ENCODE data around the gene TMPRSS11E.
"Not testable (repeated sequence)": the region's sequence is repeated elsewhere in the genome, so short reads cannot be mapped to it uniquely, and the experiment has no call there.

Gene TMPRSS11E

GRCh38 chr4:68412031-68412430 is 35.2 kb upstream of the TMPRSS11E start:
- not testable (repeated sequence) for H3K4me1 ChIP-seq (ENCODE audit: control insufficient read depth in 1 of 2, insufficient read depth in 2 of 2, low read length in 2 of 2); H3K36me3 ChIP-seq (ENCODE audit: control insufficient read depth in 1 of 2, insufficient read depth in 2 of 2, low read length in 2 of 2); H3K27ac ChIP-seq (ENCODE audit: low read depth, low read length); H3K9ac ChIP-seq (ENCODE audit: low read depth in 1 of 2, low read length in 2 of 2); H3K27me3 ChIP-seq (ENCODE audit: control insufficient read depth in 1 of 2, insufficient read depth in 2 of 2, low read length in 2 of 2); H3K4me3 ChIP-seq (ENCODE audit: low read depth in 1 of 2, low read length in 2 of 2); H3K9me3 ChIP-seq (ENCODE audit: control insufficient read depth in 1 of 2, low read length in 2 of 2)

DNA sequence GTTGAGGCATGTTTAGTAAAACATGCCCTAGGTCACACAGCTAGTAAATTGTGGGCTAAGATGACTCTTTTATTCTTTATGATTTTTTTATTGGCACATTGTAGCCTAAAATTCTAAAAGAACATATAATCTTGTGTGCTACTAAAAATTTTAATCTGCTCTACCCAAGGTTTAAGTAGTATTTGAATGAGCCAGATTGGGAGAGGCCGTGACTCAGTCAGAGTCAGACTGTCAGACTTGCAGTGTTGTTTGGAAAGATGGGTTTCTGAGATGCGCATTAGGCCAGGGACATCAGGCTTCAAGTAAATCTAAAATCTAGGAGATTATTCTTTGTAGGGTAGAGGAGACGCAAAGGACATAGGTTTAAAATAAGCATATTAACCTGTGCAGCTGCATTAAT is 30.7 kb upstream of the TMPRSS11E start:
- no peak overlapping the region for H3K9ac ChIP-seq (ENCODE audit: low read depth in 1 of 2, low read length in 2 of 2)
- H3K9me3 ChIP-seq (ENCODE audit: control insufficient read depth in 1 of 2, low read length in 2 of 2) = peaks cover 0 to 3% of the 10 kb centered on the region in 2 donors
- H3K4me1 ChIP-seq (ENCODE audit: control insufficient read depth in 1 of 2, insufficient read depth in 2 of 2, low read length in 2 of 2) = no peaks in the 10 kb centered on the region
- H3K36me3 ChIP-seq (ENCODE audit: control insufficient read depth in 1 of 2, insufficient read depth in 2 of 2, low read length in 2 of 2) = no peaks in the 10 kb centered on the region
- H3K27me3 ChIP-seq (ENCODE audit: control insufficient read depth in 1 of 2, insufficient read depth in 2 of 2, low read length in 2 of 2) = no peaks in the 10 kb centered on the region
- H3K27ac ChIP-seq (ENCODE audit: low read depth, low read length) = no peak overlapping the region
- no peak overlapping the region for H3K4me3 ChIP-seq (ENCODE audit: low read depth in 1 of 2, low read length in 2 of 2)

DNA sequence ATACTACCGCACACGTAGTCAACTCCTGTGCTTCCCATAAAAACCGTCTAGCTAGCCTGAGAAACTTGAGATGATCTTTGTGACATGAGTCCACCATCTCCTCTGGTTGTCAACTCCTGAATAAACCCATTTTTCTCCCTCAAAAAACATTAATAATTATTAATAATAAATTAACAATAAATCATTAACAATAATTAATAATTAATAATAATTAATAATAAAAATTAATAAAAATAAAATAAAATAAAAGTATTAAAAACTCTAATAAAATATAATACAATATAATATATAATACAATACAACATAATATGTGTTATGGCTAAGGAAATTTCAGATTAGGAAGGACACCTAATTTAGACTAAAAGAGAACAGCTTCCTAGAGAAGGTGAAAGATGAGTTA is 20.7 kb upstream of the TMPRSS11E start:
- Histone ChIP-seq H3K9me3 (ENCODE audit: control insufficient read depth in 1 of 2, low read length in 2 of 2) (no peaks in the 10 kb centered on the region), H3K4me3 (ENCODE audit: low read depth in 1 of 2, low read length in 2 of 2) (no peak overlapping the region), H3K9ac (ENCODE audit: low read depth in 1 of 2, low read length in 2 of 2) (no peak overlapping the region), H3K4me1 (ENCODE audit: control insufficient read depth in 1 of 2, insufficient read depth in 2 of 2, low read length in 2 of 2) (no peaks in the 10 kb centered on the region), H3K27ac (ENCODE audit: low read depth, low read length) (no peak overlapping the region), H3K36me3 (ENCODE audit: control insufficient read depth in 1 of 2, insufficient read depth in 2 of 2, low read length in 2 of 2) (no peaks in the 10 kb centered on the region), H3K27me3 (ENCODE audit: control insufficient read depth in 1 of 2, insufficient read depth in 2 of 2, low read length in 2 of 2) (no peaks in the 10 kb centered on the region)

DNA sequence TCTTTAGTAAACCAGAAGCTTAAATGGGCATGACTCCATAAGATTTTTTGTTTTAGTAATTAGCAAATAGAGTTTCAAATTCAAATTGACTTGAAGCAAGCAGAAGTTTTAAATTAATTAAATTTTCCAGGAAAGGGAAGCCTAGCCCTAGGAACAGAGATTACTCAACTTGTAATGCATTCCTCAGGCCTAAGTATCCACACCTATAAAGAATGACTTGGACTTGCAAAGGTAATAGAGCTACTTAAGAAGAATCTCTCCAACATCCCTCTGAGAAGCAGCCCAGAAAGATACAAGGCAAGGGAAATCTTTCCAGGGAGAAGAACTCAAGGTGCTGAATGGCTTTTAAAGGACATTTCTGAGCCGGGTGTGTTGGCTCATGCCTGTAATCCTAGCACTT is 16.9 kb upstream of the TMPRSS11E start:
- Histone ChIP-seq H3K9ac (ENCODE audit: low read depth in 1 of 2, low read length in 2 of 2) (no peak overlapping the region), H3K9me3 (ENCODE audit: control insufficient read depth in 1 of 2, low read length in 2 of 2) (no peaks in the 10 kb centered on the region), H3K27me3 (ENCODE audit: control insufficient read depth in 1 of 2, insufficient read depth in 2 of 2, low read length in 2 of 2) (no peaks in the 10 kb centered on the region), H3K4me1 (ENCODE audit: control insufficient read depth in 1 of 2, insufficient read depth in 2 of 2, low read length in 2 of 2) (no peaks in the 10 kb centered on the region), H3K4me3 (ENCODE audit: low read depth in 1 of 2, low read length in 2 of 2) (no peak overlapping the region), H3K36me3 (ENCODE audit: control insufficient read depth in 1 of 2, insufficient read depth in 2 of 2, low read length in 2 of 2) (no peaks in the 10 kb centered on the region), H3K27ac (ENCODE audit: low read depth, low read length) (no peak overlapping the region)

DNA sequence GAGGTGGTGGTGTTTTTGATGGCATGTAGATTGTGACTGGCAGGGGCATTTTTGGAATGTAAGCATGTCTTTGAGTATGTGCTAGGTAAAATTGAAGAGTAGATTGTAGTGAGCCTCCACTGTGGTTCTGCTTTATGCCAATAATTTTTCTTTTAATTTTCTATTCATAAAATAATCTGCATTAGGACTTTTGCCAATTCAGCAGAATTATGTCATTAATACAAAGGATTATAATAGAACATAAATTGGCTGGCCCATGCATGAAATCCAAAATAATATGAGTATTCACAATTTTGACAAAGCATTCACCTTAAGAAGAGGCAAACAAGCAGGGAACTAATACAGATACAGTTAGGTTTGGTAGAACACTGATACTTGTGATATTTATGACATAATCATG is 14.9 kb upstream of the TMPRSS11E start:
- Histone ChIP-seq H3K27me3 (ENCODE audit: control insufficient read depth in 1 of 2, insufficient read depth in 2 of 2, low read length in 2 of 2) (no peaks in the 10 kb centered on the region), H3K4me1 (ENCODE audit: control insufficient read depth in 1 of 2, insufficient read depth in 2 of 2, low read length in 2 of 2) (no peaks in the 10 kb centered on the region), H3K36me3 (ENCODE audit: control insufficient read depth in 1 of 2, insufficient read depth in 2 of 2, low read length in 2 of 2) (no peaks in the 10 kb centered on the region), H3K9ac (ENCODE audit: low read depth in 1 of 2, low read length in 2 of 2) (no peak overlapping the region), H3K27ac (ENCODE audit: low read depth, low read length) (no peak overlapping the region), H3K9me3 (ENCODE audit: control insufficient read depth in 1 of 2, low read length in 2 of 2) (no peaks in the 10 kb centered on the region), H3K4me3 (ENCODE audit: low read depth in 1 of 2, low read length in 2 of 2) (no peak overlapping the region)

- H3K4me3 ChIP-seq (ENCODE audit: low read depth in 1 of 2, low read length in 2 of 2) = no peak overlapping the region
- no peaks in the 10 kb centered on the region for H3K36me3 ChIP-seq (ENCODE audit: control insufficient read depth in 1 of 2, insufficient read depth in 2 of 2, low read length in 2 of 2)
- no peaks in the 10 kb centered on the region for H3K9me3 ChIP-seq (ENCODE audit: control insufficient read depth in 1 of 2, low read length in 2 of 2)
- no peaks in the 10 kb centered on the region for H3K4me1 ChIP-seq (ENCODE audit: control insufficient read depth in 1 of 2, insufficient read depth in 2 of 2, low read length in 2 of 2)
- H3K27me3 ChIP-seq (ENCODE audit: control insufficient read depth in 1 of 2, insufficient read depth in 2 of 2, low read length in 2 of 2) = no peaks in the 10 kb centered on the region
- no peak overlapping the region for H3K9ac ChIP-seq (ENCODE audit: low read depth in 1 of 2, low read length in 2 of 2)
- H3K27ac ChIP-seq (ENCODE audit: low read depth, low read length) = no peak overlapping the region
Observed at GRCh38 chr4:68433582-68433981, 13.7 kb upstream of the TMPRSS11E start.

GRCh38 chr4:68434277-68434676 is 13.0 kb upstream of the TMPRSS11E start:
- Histone ChIP-seq H3K9me3 (ENCODE audit: control insufficient read depth in 1 of 2, low read length in 2 of 2) (no peaks in the 10 kb centered on the region), H3K4me1 (ENCODE audit: control insufficient read depth in 1 of 2, insufficient read depth in 2 of 2, low read length in 2 of 2) (no peaks in the 10 kb centered on the region), H3K27me3 (ENCODE audit: control insufficient read depth in 1 of 2, insufficient read depth in 2 of 2, low read length in 2 of 2) (no peaks in the 10 kb centered on the region), H3K4me3 (ENCODE audit: low read depth in 1 of 2, low read length in 2 of 2) (no peak overlapping the region), H3K9ac (ENCODE audit: low read depth in 1 of 2, low read length in 2 of 2) (no peak overlapping the region), H3K27ac (ENCODE audit: low read depth, low read length) (no peak overlapping the region), H3K36me3 (ENCODE audit: control insufficient read depth in 1 of 2, insufficient read depth in 2 of 2, low read length in 2 of 2) (no peaks in the 10 kb centered on the region)

- no peaks in the 10 kb centered on the region for H3K27me3 ChIP-seq (ENCODE audit: control insufficient read depth in 1 of 2, insufficient read depth in 2 of 2, low read length in 2 of 2)
- no peaks in the 10 kb centered on the region for H3K9me3 ChIP-seq (ENCODE audit: control insufficient read depth in 1 of 2, low read length in 2 of 2)
Observed at GRCh38 chr4:68434836-68435235, 12.4 kb upstream of the TMPRSS11E start.

GRCh38 chr4:68445111-68445510 is 2.2 kb upstream of the TMPRSS11E start:
- no peak overlapping the region for H3K4me3 ChIP-seq (ENCODE audit: low read depth in 1 of 2, low read length in 2 of 2)
- H3K4me1 ChIP-seq (ENCODE audit: control insufficient read depth in 1 of 2, insufficient read depth in 2 of 2, low read length in 2 of 2) = no peaks in the 10 kb centered on the region
- H3K9ac ChIP-seq (ENCODE audit: low read depth in 1 of 2, low read length in 2 of 2) = no peak overlapping the region
- no peak overlapping the region for H3K27ac ChIP-seq (ENCODE audit: low read depth, low read length)
- H3K36me3 ChIP-seq (ENCODE audit: control insufficient read depth in 1 of 2, insufficient read depth in 2 of 2, low read length in 2 of 2) = no peaks in the 10 kb centered on the region
- no peaks in the 10 kb centered on the region for H3K27me3 ChIP-seq (ENCODE audit: control insufficient read depth in 1 of 2, insufficient read depth in 2 of 2, low read length in 2 of 2)
- H3K9me3 ChIP-seq (ENCODE audit: control insufficient read depth in 1 of 2, low read length in 2 of 2) = no peaks in the 10 kb centered on the region

More at GRCh38 chr4:68434836-68435235, 12.4 kb upstream of the TMPRSS11E start:
- Histone ChIP-seq H3K9ac (ENCODE audit: low read depth in 1 of 2, low read length in 2 of 2) (no peak overlapping the region), H3K27ac (ENCODE audit: low read depth, low read length) (no peak overlapping the region), H3K4me1 (ENCODE audit: control insufficient read depth in 1 of 2, insufficient read depth in 2 of 2, low read length in 2 of 2) (no peaks in the 10 kb centered on the region), H3K4me3 (ENCODE audit: low read depth in 1 of 2, low read length in 2 of 2) (no peak overlapping the region), H3K36me3 (ENCODE audit: control insufficient read depth in 1 of 2, insufficient read depth in 2 of 2, low read length in 2 of 2) (no peaks in the 10 kb centered on the region)

DNA sequence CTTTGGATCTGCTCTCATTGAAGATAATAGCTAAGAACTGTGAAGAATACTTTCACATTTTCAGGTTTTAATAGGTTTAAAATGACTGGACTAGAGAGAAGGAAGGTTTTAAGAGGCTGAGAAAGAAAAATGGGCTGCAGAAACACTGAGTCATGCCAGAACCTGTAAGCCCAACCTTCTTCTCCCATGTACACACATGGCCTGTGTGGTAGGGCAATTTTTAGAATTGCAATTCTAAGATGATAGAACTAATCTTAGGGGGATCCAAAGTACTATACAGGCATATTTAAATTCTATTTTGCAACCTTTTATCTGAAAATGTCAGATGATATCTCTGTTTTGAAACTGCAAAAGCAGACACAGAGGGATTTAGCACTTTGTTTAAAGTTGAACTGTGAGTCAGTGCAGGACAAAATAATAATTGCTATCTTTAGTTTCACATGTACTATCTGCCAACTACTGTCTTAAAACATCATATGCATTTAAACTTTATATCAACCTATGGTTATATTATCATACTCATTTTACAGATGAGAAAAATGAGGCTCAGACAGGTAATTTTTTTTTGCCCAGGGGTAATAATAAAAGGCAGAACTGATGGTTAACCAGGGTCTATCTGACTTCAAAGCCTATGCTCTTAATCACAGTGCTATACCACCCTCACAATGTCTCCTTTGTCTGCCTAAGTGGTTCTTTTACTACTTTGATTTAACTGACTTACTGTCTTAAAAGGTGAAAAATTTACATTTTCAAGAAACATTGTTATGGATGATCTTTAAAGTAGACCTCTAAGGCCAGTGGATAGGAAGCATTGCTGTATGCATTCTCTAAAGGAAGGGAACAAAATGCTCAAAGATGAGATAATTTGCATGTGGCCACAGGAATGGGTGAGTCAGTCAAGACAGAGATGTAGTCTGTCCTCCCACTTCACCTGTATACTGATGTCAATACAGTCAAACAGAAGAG is 4.3 kb downstream of the TMPRSS11E start:
- H3K9me3 ChIP-seq (ENCODE audit: control insufficient read depth in 1 of 2, low read length in 2 of 2) = no peaks in the 10 kb centered on the region
- no peaks in the 10 kb centered on the region for H3K4me1 ChIP-seq (ENCODE audit: control insufficient read depth in 1 of 2, insufficient read depth in 2 of 2, low read length in 2 of 2)
- no peaks in the 10 kb centered on the region for H3K27me3 ChIP-seq (ENCODE audit: control insufficient read depth in 1 of 2, insufficient read depth in 2 of 2, low read length in 2 of 2)
- H3K4me3 ChIP-seq (ENCODE audit: low read depth in 1 of 2, low read length in 2 of 2) = no peak overlapping the region
- no peak overlapping the region for H3K9ac ChIP-seq (ENCODE audit: low read depth in 1 of 2, low read length in 2 of 2)
- no peak overlapping the region for H3K27ac ChIP-seq (ENCODE audit: low read depth, low read length)
- no peaks in the 10 kb centered on the region for H3K36me3 ChIP-seq (ENCODE audit: control insufficient read depth in 1 of 2, insufficient read depth in 2 of 2, low read length in 2 of 2)
